ENCODE measurements around the gene RCAN1.

DNA sequence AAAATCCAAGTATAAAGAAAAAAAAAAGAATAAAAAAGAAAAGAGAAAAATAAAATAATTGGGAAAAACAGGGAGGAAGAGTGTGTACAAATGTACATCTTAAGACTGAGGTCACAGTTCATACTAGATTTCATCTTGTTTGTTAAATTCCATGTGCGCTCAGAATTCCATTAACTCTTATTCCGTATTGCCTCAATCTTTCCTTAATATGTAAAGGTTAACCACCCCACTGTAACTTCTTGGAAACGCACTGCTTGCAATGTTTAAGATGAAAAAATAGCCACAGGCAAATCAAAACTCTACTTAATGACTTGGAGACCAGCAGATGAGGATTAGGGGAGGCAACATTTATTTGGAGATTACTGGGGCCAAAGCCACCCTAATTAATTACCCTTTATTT is 79.0 kb downstream of the RCAN1 start:
- TF ChIP-seq, protein P1, sequence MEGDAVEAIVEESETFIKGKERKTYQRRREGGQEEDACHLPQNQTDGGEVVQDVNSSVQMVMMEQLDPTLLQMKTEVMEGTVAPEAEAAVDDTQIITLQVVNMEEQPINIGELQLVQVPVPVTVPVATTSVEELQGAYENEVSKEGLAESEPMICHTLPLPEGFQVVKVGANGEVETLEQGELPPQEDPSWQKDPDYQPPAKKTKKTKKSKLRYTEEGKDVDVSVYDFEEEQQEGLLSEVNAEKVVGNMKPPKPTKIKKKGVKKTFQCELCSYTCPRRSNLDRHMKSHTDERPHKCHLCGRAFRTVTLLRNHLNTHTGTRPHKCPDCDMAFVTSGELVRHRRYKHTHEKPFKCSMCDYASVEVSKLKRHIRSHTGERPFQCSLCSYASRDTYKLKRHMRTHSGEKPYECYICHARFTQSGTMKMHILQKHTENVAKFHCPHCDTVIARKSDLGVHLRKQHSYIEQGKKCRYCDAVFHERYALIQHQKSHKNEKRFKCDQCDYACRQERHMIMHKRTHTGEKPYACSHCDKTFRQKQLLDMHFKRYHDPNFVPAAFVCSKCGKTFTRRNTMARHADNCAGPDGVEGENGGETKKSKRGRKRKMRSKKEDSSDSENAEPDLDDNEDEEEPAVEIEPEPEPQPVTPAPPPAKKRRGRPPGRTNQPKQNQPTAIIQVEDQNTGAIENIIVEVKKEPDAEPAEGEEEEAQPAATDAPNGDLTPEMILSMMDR (conservative IDR thresholded peaks at IDR 0.05; ENCODE audit: low read length) = no peak
- TF ChIP-seq EZH2phosphoT487 (IDR thresholded peaks at IDR 0.05; ENCODE audit: borderline replicate concordance, low read depth, low read length) = no peak

Data from OCI-LY7 (cell line).